ENCODE results near the gene SLC2A10. TPM values are rescaled to one million over a fixed set of nuclear protein-coding genes. Genes with fewer than 3 reads are reported as not detected.

Gene SLC2A10
- total RNA-seq, 1 donor from 2014 or later, result 12.7 TPM

DNA sequence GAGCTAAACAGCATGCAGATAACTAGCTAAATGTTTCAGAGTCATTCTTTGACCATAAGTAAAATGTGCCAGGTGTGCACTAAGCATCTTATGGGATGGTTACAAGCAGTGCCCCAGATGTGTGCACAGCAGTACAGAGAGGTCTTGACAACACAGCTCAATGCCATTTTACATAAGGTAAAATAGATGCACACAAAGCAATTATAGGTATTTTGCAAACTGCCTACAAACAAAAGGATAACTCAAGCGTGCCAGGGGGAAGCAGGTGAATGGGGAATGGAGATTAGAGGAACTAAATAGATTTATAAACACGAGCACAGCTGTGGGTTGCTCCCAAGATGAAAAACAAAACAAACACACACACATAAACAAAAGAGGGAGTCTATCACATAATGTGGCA, 64.8 kb downstream of the SLC2A10 start:
- Mint-ChIP-seq H3K4me1 (ENCODE audit: low read depth, unreplicated experiment) (peaks cover 7% of the 10 kb centered on the region), H3K9me3 (ENCODE audit: unreplicated experiment) (peaks cover 7% of the 10 kb centered on the region), H3K36me3 (ENCODE audit: low read depth, unreplicated experiment) (no peaks in the 10 kb centered on the region), H3K27ac (ENCODE audit: unreplicated experiment) (no peak overlapping the region), H3K4me3 (ENCODE audit: unreplicated experiment) (no peak overlapping the region), H3K27me3 (ENCODE audit: low read depth, unreplicated experiment) (peaks cover 20% of the 10 kb centered on the region)
- Histone ChIP-seq H3K4me2 (ENCODE audit: low read length) (no peak overlapping the region), H3K36me3 (ENCODE audit: insufficient read depth, low read length) (no peaks in the 10 kb centered on the region), H2AFZ (ENCODE audit: low read depth, low read length) (no peak overlapping the region), H3K79me2 (ENCODE audit: insufficient read depth, low read length) (no peaks in the 10 kb centered on the region), H4K20me1 (ENCODE audit: insufficient read depth, low read length) (no peaks in the 10 kb centered on the region), H3K9ac (ENCODE audit: low read length) (no peak overlapping the region), H3K4me1 (ENCODE audit: insufficient read depth, low read length) (peaks cover 7% of the 10 kb centered on the region), H3K9me3 (ENCODE audit: insufficient read depth, low read depth, low read length) (no peaks in the 10 kb centered on the region), H3K4me3 (ENCODE audit: insufficient read depth, low read depth, low read length) (no peak overlapping the region), H3K27me3 (ENCODE audit: insufficient read depth, low read length) (peaks cover 4% of the 10 kb centered on the region), H3K27ac (ENCODE audit: low read depth, low read length) (no peak overlapping the region)
- FAIRE-seq, result no peak
- no peak for TF ChIP-seq EZH2 (IDR thresholded peaks at IDR 0.05; ENCODE audit: insufficient read depth, low read length)
- TF ChIP-seq, protein P1, sequence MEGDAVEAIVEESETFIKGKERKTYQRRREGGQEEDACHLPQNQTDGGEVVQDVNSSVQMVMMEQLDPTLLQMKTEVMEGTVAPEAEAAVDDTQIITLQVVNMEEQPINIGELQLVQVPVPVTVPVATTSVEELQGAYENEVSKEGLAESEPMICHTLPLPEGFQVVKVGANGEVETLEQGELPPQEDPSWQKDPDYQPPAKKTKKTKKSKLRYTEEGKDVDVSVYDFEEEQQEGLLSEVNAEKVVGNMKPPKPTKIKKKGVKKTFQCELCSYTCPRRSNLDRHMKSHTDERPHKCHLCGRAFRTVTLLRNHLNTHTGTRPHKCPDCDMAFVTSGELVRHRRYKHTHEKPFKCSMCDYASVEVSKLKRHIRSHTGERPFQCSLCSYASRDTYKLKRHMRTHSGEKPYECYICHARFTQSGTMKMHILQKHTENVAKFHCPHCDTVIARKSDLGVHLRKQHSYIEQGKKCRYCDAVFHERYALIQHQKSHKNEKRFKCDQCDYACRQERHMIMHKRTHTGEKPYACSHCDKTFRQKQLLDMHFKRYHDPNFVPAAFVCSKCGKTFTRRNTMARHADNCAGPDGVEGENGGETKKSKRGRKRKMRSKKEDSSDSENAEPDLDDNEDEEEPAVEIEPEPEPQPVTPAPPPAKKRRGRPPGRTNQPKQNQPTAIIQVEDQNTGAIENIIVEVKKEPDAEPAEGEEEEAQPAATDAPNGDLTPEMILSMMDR (IDR thresholded peaks at IDR 0.05; ENCODE audit: insufficient read depth, low read depth, low read length), result no peak
- DNase-seq (ENCODE audit: low read depth), result no peak

DNA sequence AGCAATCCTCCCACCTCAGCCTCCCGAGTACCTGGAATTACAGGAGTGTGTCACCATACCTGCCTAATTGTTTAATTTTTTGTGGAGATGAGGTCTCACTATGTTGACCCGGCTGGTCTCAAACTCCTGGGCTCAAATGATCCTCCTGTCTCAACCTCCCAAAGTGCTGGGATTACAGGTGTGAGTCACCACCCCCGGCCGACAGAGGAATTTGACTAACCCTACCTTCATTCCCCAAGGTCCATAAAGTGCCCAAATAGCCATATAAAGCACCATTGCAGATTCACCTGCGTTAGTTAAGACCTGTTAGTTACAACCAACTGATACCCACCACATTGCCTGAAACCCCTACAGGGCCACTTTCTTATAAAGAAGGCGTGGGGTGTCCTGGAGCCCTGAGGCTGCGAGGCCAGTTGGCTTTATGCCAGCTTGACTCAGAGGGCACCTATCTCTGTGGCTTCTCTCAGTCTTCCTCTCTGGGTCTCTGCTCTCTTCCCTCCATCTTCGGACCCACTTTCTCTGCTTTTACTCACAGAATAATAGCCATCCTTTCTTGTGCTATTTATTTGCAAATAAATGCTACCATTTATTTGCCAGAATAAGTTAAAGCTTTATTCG, 65.6 kb downstream of the SLC2A10 start:
- no peak overlapping the region for H3K27ac Mint-ChIP-seq (ENCODE audit: unreplicated experiment)
- no peak overlapping the region for H3K4me2 ChIP-seq (ENCODE audit: low read length)
- H3K4me3 Mint-ChIP-seq (ENCODE audit: unreplicated experiment), result no peak overlapping the region
- H3K79me2 ChIP-seq (ENCODE audit: insufficient read depth, low read length), result no peaks in the 10 kb centered on the region
- peaks cover 7% of the 10 kb centered on the region for H3K9me3 Mint-ChIP-seq (ENCODE audit: unreplicated experiment)
- H3K9me3 ChIP-seq (ENCODE audit: insufficient read depth, low read depth, low read length), result no peaks in the 10 kb centered on the region
- H3K27ac ChIP-seq (ENCODE audit: low read depth, low read length), result no peak overlapping the region
- peaks cover 20% of the 10 kb centered on the region for H3K27me3 Mint-ChIP-seq (ENCODE audit: low read depth, unreplicated experiment)
- no peaks in the 10 kb centered on the region for H3K36me3 ChIP-seq (ENCODE audit: insufficient read depth, low read length)
- TF ChIP-seq, protein P1 (IDR thresholded peaks at IDR 0.05; ENCODE audit: insufficient read depth, low read depth, low read length), result no peak
- no peak for TF ChIP-seq EZH2 (IDR thresholded peaks at IDR 0.05; ENCODE audit: insufficient read depth, low read length)
- FAIRE-seq (no peak), DNase-seq (ENCODE audit: low read depth) (no peak)
- H3K4me1 Mint-ChIP-seq (ENCODE audit: low read depth, unreplicated experiment), result peaks cover 9% of the 10 kb centered on the region
- H3K4me1 ChIP-seq (ENCODE audit: insufficient read depth, low read length), result peaks cover 7% of the 10 kb centered on the region
- no peak overlapping the region for H2AFZ ChIP-seq (ENCODE audit: low read depth, low read length)
- no peak overlapping the region for H3K9ac ChIP-seq (ENCODE audit: low read length)
- no peak overlapping the region for H3K4me3 ChIP-seq (ENCODE audit: insufficient read depth, low read depth, low read length)
- H3K27me3 ChIP-seq (ENCODE audit: insufficient read depth, low read length), result peaks cover 4% of the 10 kb centered on the region
- H3K36me3 Mint-ChIP-seq (ENCODE audit: low read depth, unreplicated experiment), result no peaks in the 10 kb centered on the region
- H4K20me1 ChIP-seq (ENCODE audit: insufficient read depth, low read length), result no peaks in the 10 kb centered on the region

DNA sequence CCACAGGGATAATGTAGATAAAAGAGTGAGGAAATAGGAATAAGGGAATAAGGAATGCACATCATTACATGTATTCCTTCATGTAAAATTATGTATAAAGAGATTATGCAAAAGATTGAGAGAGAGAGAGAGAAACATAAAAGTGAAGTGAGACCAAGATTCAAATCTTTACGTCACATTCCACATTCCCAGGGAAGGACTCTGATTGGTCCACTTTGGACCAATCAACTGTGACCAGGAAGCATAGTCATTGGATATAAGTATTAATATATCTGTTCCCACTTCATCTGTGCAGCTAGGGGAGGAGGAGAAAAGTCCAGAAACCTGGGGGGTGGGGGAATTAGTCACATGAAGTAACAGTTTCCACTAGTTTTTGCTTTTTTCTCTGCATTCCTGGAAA, 66.4 kb downstream of the SLC2A10 start:
- TF ChIP-seq, protein P1 (IDR thresholded peaks at IDR 0.05; ENCODE audit: insufficient read depth, low read depth, low read length), result no peak
- H3K27me3 ChIP-seq (ENCODE audit: insufficient read depth, low read length), result peaks cover 4% of the 10 kb centered on the region
- no peak overlapping the region for H3K9ac ChIP-seq (ENCODE audit: low read length)
- H3K4me1 ChIP-seq (ENCODE audit: insufficient read depth, low read length), result peaks cover 2% of the 10 kb centered on the region
- no peaks in the 10 kb centered on the region for H3K79me2 ChIP-seq (ENCODE audit: insufficient read depth, low read length)
- H3K27ac ChIP-seq (ENCODE audit: low read depth, low read length), result no peak overlapping the region
- no peak overlapping the region for H3K27ac Mint-ChIP-seq (ENCODE audit: unreplicated experiment)
- DNase-seq (ENCODE audit: low read depth) (no peak), FAIRE-seq (no peak)
- no peaks in the 10 kb centered on the region for H4K20me1 ChIP-seq (ENCODE audit: insufficient read depth, low read length)
- no peak overlapping the region for H2AFZ ChIP-seq (ENCODE audit: low read depth, low read length)
- no peaks in the 10 kb centered on the region for H3K9me3 ChIP-seq (ENCODE audit: insufficient read depth, low read depth, low read length)
- peaks cover 20% of the 10 kb centered on the region for H3K27me3 Mint-ChIP-seq (ENCODE audit: low read depth, unreplicated experiment)
- peaks cover 5% of the 10 kb centered on the region for H3K4me1 Mint-ChIP-seq (ENCODE audit: low read depth, unreplicated experiment)
- H3K4me2 ChIP-seq (ENCODE audit: low read length), result no peak overlapping the region
- H3K36me3 Mint-ChIP-seq (ENCODE audit: low read depth, unreplicated experiment), result no peaks in the 10 kb centered on the region
- no peak overlapping the region for H3K4me3 Mint-ChIP-seq (ENCODE audit: unreplicated experiment)
- no peak overlapping the region for H3K4me3 ChIP-seq (ENCODE audit: insufficient read depth, low read depth, low read length)
- no peaks in the 10 kb centered on the region for H3K36me3 ChIP-seq (ENCODE audit: insufficient read depth, low read length)
- peaks cover 7% of the 10 kb centered on the region for H3K9me3 Mint-ChIP-seq (ENCODE audit: unreplicated experiment)
